Measurements from ENCODE around the gene TXNRD2.

DNA sequence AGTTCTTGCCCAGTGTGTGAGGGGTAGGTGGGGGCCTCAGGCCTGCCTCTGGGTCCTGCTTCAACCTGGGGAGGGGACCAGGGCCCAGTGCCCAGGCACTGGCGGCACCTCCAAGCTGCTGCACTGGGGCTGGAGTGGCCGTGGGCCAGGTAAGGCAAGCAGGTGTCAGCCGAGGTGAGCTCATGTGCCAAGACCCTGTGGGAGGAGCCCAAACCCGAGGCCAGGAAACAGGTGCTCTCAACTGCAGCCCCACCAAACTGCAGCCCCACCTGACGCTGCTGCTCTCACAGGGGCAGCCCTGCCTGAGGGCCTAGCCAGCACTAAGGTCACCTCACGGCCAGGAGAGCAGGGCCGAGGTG is 68.9 kb downstream of the TXNRD2 start:
- TF ChIP-seq, protein P1, sequence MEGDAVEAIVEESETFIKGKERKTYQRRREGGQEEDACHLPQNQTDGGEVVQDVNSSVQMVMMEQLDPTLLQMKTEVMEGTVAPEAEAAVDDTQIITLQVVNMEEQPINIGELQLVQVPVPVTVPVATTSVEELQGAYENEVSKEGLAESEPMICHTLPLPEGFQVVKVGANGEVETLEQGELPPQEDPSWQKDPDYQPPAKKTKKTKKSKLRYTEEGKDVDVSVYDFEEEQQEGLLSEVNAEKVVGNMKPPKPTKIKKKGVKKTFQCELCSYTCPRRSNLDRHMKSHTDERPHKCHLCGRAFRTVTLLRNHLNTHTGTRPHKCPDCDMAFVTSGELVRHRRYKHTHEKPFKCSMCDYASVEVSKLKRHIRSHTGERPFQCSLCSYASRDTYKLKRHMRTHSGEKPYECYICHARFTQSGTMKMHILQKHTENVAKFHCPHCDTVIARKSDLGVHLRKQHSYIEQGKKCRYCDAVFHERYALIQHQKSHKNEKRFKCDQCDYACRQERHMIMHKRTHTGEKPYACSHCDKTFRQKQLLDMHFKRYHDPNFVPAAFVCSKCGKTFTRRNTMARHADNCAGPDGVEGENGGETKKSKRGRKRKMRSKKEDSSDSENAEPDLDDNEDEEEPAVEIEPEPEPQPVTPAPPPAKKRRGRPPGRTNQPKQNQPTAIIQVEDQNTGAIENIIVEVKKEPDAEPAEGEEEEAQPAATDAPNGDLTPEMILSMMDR (IDR thresholded peaks at IDR 0.05; ENCODE audit: low read length) = no peak
- TF ChIP-seq EZH2 (optimal IDR thresholded peaks at IDR 0.05; ENCODE audit: low read depth, low read length) = no peak

Measured in MM.1S (cell line).